ENCODE measurements around the gene CSRNP3.

CSRNP3 gene

GRCh38 chr2:165462443-165462842, 7.1 kb upstream of the CSRNP3 start (continued):
- TF ChIP-seq PRDM10 (tag by site-specific recombination; IDR thresholded peaks at IDR 0.05), result no peak
- TF ChIP-seq ZIC2 (tag by site-specific recombination; IDR thresholded peaks at IDR 0.05), result peak; percentile 82
- TF ChIP-seq ZNF302 (tag by site-specific recombination; IDR thresholded peaks at IDR 0.05; ENCODE audit: low read depth), result no peak
- no peak for TF ChIP-seq ZNF404 (tag by site-specific recombination; IDR thresholded peaks at IDR 0.05)
- TF ChIP-seq ZNF175 (tag by site-specific recombination; IDR thresholded peaks at IDR 0.05), result no peak
- TF ChIP-seq OVOL3 (tag by site-specific recombination; IDR thresholded peaks at IDR 0.05), result no peak
- no peak for TF ChIP-seq ZNF114 (tag by site-specific recombination; IDR thresholded peaks at IDR 0.05)
- TF ChIP-seq ZBTB44 (tag by site-specific recombination; IDR thresholded peaks at IDR 0.05), result no peak
- TF ChIP-seq EGR2 (tag by site-specific recombination; IDR thresholded peaks at IDR 0.05; ENCODE audit: low read depth), result peak; percentile 56; the same call in 1 of the 2 replicates
- 0 out of 2 replicates have a peak, but pooled peaks have one; percentile 20 for TF ChIP-seq ZBTB21 (tag by site-specific recombination; IDR thresholded peaks at IDR 0.05)
- TF ChIP-seq ZNF544 (tag by site-specific recombination; IDR thresholded peaks at IDR 0.05), result no peak
- TF ChIP-seq PRDM2 (tag by site-specific recombination; IDR thresholded peaks at IDR 0.05; ENCODE audit: borderline replicate concordance), result no peak
- no peak for TF ChIP-seq KLF7 (tag by site-specific recombination; IDR thresholded peaks at IDR 0.05; ENCODE audit: borderline replicate concordance)
- peak; percentile 78 for TF ChIP-seq ZFHX2 (tag by site-specific recombination; conservative IDR thresholded peaks at IDR 0.05)
- no peak for TF ChIP-seq ZNF157 (tag by site-specific recombination; IDR thresholded peaks at IDR 0.05)
- no peak for TF ChIP-seq ZNF18 (tag by site-specific recombination; IDR thresholded peaks at IDR 0.05)
- TF ChIP-seq ZNF488 (tag by site-specific recombination; IDR thresholded peaks at IDR 0.05), result no peak
- TF ChIP-seq ZNF692 (tag by site-specific recombination; IDR thresholded peaks at IDR 0.05), result no peak
- 0 out of 2 replicates have a peak, but pooled peaks have one; percentile 29 for TF ChIP-seq GLIS1 (tag by site-specific recombination; IDR thresholded peaks at IDR 0.05)
- no peak for TF ChIP-seq ZNF112 (tag by site-specific recombination; IDR thresholded peaks at IDR 0.05)
- no peak for TF ChIP-seq ZNF501 (tag by site-specific recombination; IDR thresholded peaks at IDR 0.05)
- no peak for TF ChIP-seq IKZF3 (tag by site-specific recombination; IDR thresholded peaks at IDR 0.05)
- TF ChIP-seq ZNF704 (tag by site-specific recombination; IDR thresholded peaks at IDR 0.05), result no peak
